Activated T-helper 2 cell treated with anti-CD3 and anti-CD28 coated beads, Interferon-gamma antibody, Interleukin-2, Interleukin-4, amounts not matched to agents 10 μg/mL and 5 μg/mL and 100 μg/mL, durations not matched to agents 14 hours and 24 hours and 36 hours (primary cell): Measurements from ENCODE around the gene CERS2. TPM values are rescaled to one million over a fixed set of nuclear protein-coding genes. Genes with fewer than 3 reads are reported as not detected.

Experiments used
- DNase-seq: peaks from one replicate; pipeline ENCODE4 v3.0.0; 2021; ENCODE audit warnings: low spot score
- H3K27ac Mint-ChIP-seq: one replicate; pipeline ENCODE4 v1.8.0; 2021; ENCODE audit warnings: mixed read lengths
- H3K27me3 Mint-ChIP-seq: one replicate; pipeline ENCODE4 v1.8.0; 2021; ENCODE audit warnings: low read depth, mixed read lengths
- H3K36me3 Mint-ChIP-seq: one replicate; pipeline ENCODE4 v1.8.0; 2021; ENCODE audit warnings: low read depth, mixed read lengths
- H3K4me1 Mint-ChIP-seq: one replicate; pipeline ENCODE4 v1.8.0; 2021; ENCODE audit warnings: low read depth, mixed read lengths
- H3K4me3 Mint-ChIP-seq: one replicate; pipeline ENCODE4 v1.8.0; 2021; ENCODE audit warnings: low read depth, mild to moderate bottlenecking, moderate library complexity, mixed read lengths
- H3K9me3 Mint-ChIP-seq: one replicate; pipeline ENCODE4 v1.8.0; 2021; ENCODE audit warnings: mixed read lengths
- intact Hi-C: fragments of 100-400 bp; cut with micrococcal nuclease; formaldehyde crosslinking; loops from one replicate; pipeline ENCODE4 v1.15.1; 2023
- total RNA-seq: library from RNA; stranded (reverse); gene quantifications from 2 replicates; pipeline ENCODE4 v1.2.3, GENCODE V29; 2022

CERS2 gene
- total RNA-seq, 1 donor from 2014 or later: 176 TPM

GRCh38 chr1:151005729-151006319 lies 31.2 kb upstream of the CERS2 start:
- DNase-seq: no peak
- intact Hi-C loops: loop anchor here (1.0 to 10.0 kb wide), 3 partner anchors 29 to 444 kb away; partner anchors contain the start of gene PSMD4
- peaks cover 21% of the 10 kb centered on the region for H3K36me3 Mint-ChIP-seq
- no peaks in the 10 kb centered on the region for H3K9me3 Mint-ChIP-seq
- H3K27ac Mint-ChIP-seq: peak overlapping the region; percentile 96
- peak overlapping the region; percentile 98 for H3K4me3 Mint-ChIP-seq
- H3K27me3 Mint-ChIP-seq: no peaks in the 10 kb centered on the region
- peaks cover 61% of the 10 kb centered on the region for H3K4me1 Mint-ChIP-seq

GRCh38 chr1:151003180-151003579 lies 28.5 kb upstream of the CERS2 start:
- Mint-ChIP-seq H3K36me3 (peaks cover 34% of the 10 kb centered on the region), H3K9me3 (no peaks in the 10 kb centered on the region), H3K27ac (no peak overlapping the region), H3K27me3 (no peaks in the 10 kb centered on the region), H3K4me3 (no peak overlapping the region), H3K4me1 (peaks cover 55% of the 10 kb centered on the region)
- intact Hi-C loops: loop anchor here (10.0 kb wide), 1 partner anchor 252 kb away; the partner anchor contains the start of gene PSMD4
- no peak for DNase-seq

GRCh38 chr1:151002611-151003010 lies 28.0 kb upstream of the CERS2 start:
- H3K27me3 Mint-ChIP-seq: no peaks in the 10 kb centered on the region
- no peak overlapping the region for H3K27ac Mint-ChIP-seq
- intact Hi-C loops: loop anchor here (10.0 kb wide), 1 partner anchor 252 kb away; the partner anchor contains the start of gene PSMD4
- H3K4me1 Mint-ChIP-seq: peaks cover 50% of the 10 kb centered on the region
- no peaks in the 10 kb centered on the region for H3K9me3 Mint-ChIP-seq
- peak overlapping the region; percentile 23 for H3K4me3 Mint-ChIP-seq
- no peak for DNase-seq
- H3K36me3 Mint-ChIP-seq: peaks cover 37% of the 10 kb centered on the region

GRCh38 chr1:151002051-151002450 lies 27.4 kb upstream of the CERS2 start:
- peaks cover 44% of the 10 kb centered on the region for H3K4me1 Mint-ChIP-seq
- H3K27me3 Mint-ChIP-seq: no peaks in the 10 kb centered on the region
- peaks cover 41% of the 10 kb centered on the region for H3K36me3 Mint-ChIP-seq
- intact Hi-C loops: loop anchor here (10.0 kb wide), 1 partner anchor 253 kb away; the partner anchor contains the start of gene PSMD4
- DNase-seq: no peak
- H3K4me3 Mint-ChIP-seq: no peak overlapping the region
- H3K27ac Mint-ChIP-seq: no peak overlapping the region
- H3K9me3 Mint-ChIP-seq: no peaks in the 10 kb centered on the region

- H3K4me1 Mint-ChIP-seq: peaks cover 40% of the 10 kb centered on the region
- no peak for DNase-seq
- no peaks in the 10 kb centered on the region for H3K9me3 Mint-ChIP-seq
- H3K36me3 Mint-ChIP-seq: peaks cover 43% of the 10 kb centered on the region
- intact Hi-C loops: loop anchor here (10.0 kb wide), 1 partner anchor 253 kb away; the partner anchor contains the start of gene PSMD4
- H3K4me3 Mint-ChIP-seq: no peak overlapping the region
- H3K27me3 Mint-ChIP-seq: no peaks in the 10 kb centered on the region
- no peak overlapping the region for H3K27ac Mint-ChIP-seq
These were observed 27.0 kb upstream of the CERS2 start for GRCh38 chr1:151001602-151002001.

- Mint-ChIP-seq H3K36me3 (peaks cover 43% of the 10 kb centered on the region), H3K4me3 (no peak overlapping the region), H3K27ac (no peak overlapping the region), H3K4me1 (peaks cover 36% of the 10 kb centered on the region), H3K27me3 (no peaks in the 10 kb centered on the region), H3K9me3 (no peaks in the 10 kb centered on the region)
- DNase-seq: no peak
- intact Hi-C loops: loop anchor here (10.0 kb wide), 1 partner anchor 254 kb away; the partner anchor contains the start of gene PSMD4
These were observed 25.8 kb upstream of the CERS2 start for GRCh38 chr1:151000408-151000807.

GRCh38 chr1:150999926-151000325 lies 25.3 kb upstream of the CERS2 start:
- Mint-ChIP-seq H3K9me3 (no peaks in the 10 kb centered on the region), H3K27ac (no peak overlapping the region), H3K27me3 (no peaks in the 10 kb centered on the region), H3K4me1 (peaks cover 36% of the 10 kb centered on the region), H3K36me3 (peaks cover 43% of the 10 kb centered on the region), H3K4me3 (no peak overlapping the region)
- DNase-seq: no peak
- intact Hi-C loops: loop anchor here (10.0 kb wide), 1 partner anchor 255 kb away; the partner anchor contains the start of gene PSMD4

GRCh38 chr1:150999051-150999674 lies 24.5 kb upstream of the CERS2 start:
- DNase-seq: no peak
- intact Hi-C loops: no loop called here
- Mint-ChIP-seq H3K27me3 (no peaks in the 10 kb centered on the region), H3K36me3 (peaks cover 43% of the 10 kb centered on the region), H3K9me3 (no peaks in the 10 kb centered on the region), H3K4me1 (peaks cover 33% of the 10 kb centered on the region), H3K27ac (no peak overlapping the region), H3K4me3 (no peak overlapping the region)

GRCh38 chr1:150997949-150998348 lies 23.3 kb upstream of the CERS2 start:
- Mint-ChIP-seq H3K9me3 (no peaks in the 10 kb centered on the region), H3K4me3 (no peak overlapping the region), H3K27me3 (no peaks in the 10 kb centered on the region), H3K4me1 (peaks cover 23% of the 10 kb centered on the region), H3K36me3 (peaks cover 43% of the 10 kb centered on the region), H3K27ac (no peak overlapping the region)
- intact Hi-C loops: no loop called here
- DNase-seq: no peak

- H3K27ac Mint-ChIP-seq: peak overlapping the region; percentile 21
- no peaks in the 10 kb centered on the region for H3K27me3 Mint-ChIP-seq
- no peak for DNase-seq
- H3K9me3 Mint-ChIP-seq: no peaks in the 10 kb centered on the region
- H3K4me3 Mint-ChIP-seq: no peak overlapping the region
- intact Hi-C loops: no loop called here
- H3K36me3 Mint-ChIP-seq: peaks cover 38% of the 10 kb centered on the region
- H3K4me1 Mint-ChIP-seq: peaks cover 17% of the 10 kb centered on the region
These were observed 22.7 kb upstream of the CERS2 start for GRCh38 chr1:150997126-150997872.

- Mint-ChIP-seq H3K27me3 (no peaks in the 10 kb centered on the region), H3K27ac (no peak overlapping the region), H3K4me1 (peaks cover 12% of the 10 kb centered on the region), H3K9me3 (no peaks in the 10 kb centered on the region), H3K36me3 (peaks cover 26% of the 10 kb centered on the region), H3K4me3 (no peak overlapping the region)
- no peak for DNase-seq
- intact Hi-C loops: loop anchor here (1.0 kb wide), 1 partner anchor 17 kb away; no protein-coding TSS in a partner anchor
These were observed 21.3 kb upstream of the CERS2 start for GRCh38 chr1:150995896-150996295.

GRCh38 chr1:150995460-150995859 lies 20.8 kb upstream of the CERS2 start:
- Mint-ChIP-seq H3K36me3 (peaks cover 21% of the 10 kb centered on the region), H3K4me1 (peaks cover 8% of the 10 kb centered on the region), H3K27me3 (no peaks in the 10 kb centered on the region), H3K9me3 (no peaks in the 10 kb centered on the region), H3K27ac (no peak overlapping the region), H3K4me3 (no peak overlapping the region)
- no peak for DNase-seq
- intact Hi-C loops: no loop called here
